Cardiac muscle cell (in vitro differentiated cells and primary cell): ENCODE results near the gene YAP1. TPM values are rescaled to one million over a fixed set of nuclear protein-coding genes. Genes with fewer than 3 reads are reported as not detected.

Experiments used
- DNase-seq, 2 donors: peaks; one replicate each; pipeline versions ENCODE4 v3.0.0 to v3.0.0-alpha.2; 2010 to 2017; ENCODE audit warnings: low read depth in 1 of 2, low spot score in 1 of 2
- H3K27ac ChIP-seq: fragments of 200-600 bp; sonication (generic); 2 replicates; pipeline ENCODE4 v1.5.1; 2016
- H3K27me3 ChIP-seq: fragments of 200-600 bp; sonication (generic); 2 replicates; pipeline ENCODE4 v1.6.0; 2016; ENCODE audit warnings: control low read depth
- H3K36me3 ChIP-seq: fragments of 200-600 bp; sonication (generic); 2 replicates; pipeline ENCODE4 v1.5.1; 2016; ENCODE audit warnings: control low read depth
- H3K4me1 ChIP-seq: fragments of 200-600 bp; sonication (generic); 2 replicates; pipeline ENCODE4 v1.8.1; 2017; ENCODE audit warnings: low read depth, mild to moderate bottlenecking, mixed run types
- H3K4me3 ChIP-seq: fragments of 200-600 bp; sonication (generic); 2 replicates; pipeline ENCODE4 v1.5.1; 2016; ENCODE audit warnings: mild to moderate bottlenecking
- H3K9me3 ChIP-seq: fragments of 200-600 bp; sonication (generic); 2 replicates; pipeline ENCODE4 v1.5.1; 2017; ENCODE audit warnings: low read depth, mild to moderate bottlenecking, control low read depth
- CTCF ChIP-seq: IDR thresholded peaks from 2 replicates; pipeline ENCODE4 v1.5.1; 2012; ENCODE audit warnings: low read depth, mild to moderate bottlenecking, low read length
- polyA plus RNA-seq: library from polyadenylated mRNA; unstranded; fragments of >200 nt; fragmentation: Nextera tagmentation; extraction: Ambion mirVana; gene quantifications from 2 replicates; pipeline ENCODE4 v1.2.1, GENCODE V29; 2016
- total RNA-seq: library from RNA; depleted of rRNA; stranded (reverse); fragments of >200 nt; gene quantifications from 2 replicates; pipeline ENCODE4 v1.2.3, GENCODE V29; 2016

YAP1 gene
- total and polyA plus RNA-seq, 2 experiments from 2014 or later: 40.8 to 277 TPM

GRCh38 chr11:102134597-102134996, 24.4 kb downstream of the YAP1 start:
- H3K27me3 ChIP-seq: no peaks in the 10 kb centered on the region
- H3K27ac ChIP-seq: no peak overlapping the region
- no peak for DNase-seq
- H3K4me1 ChIP-seq: peaks cover 29% of the 10 kb centered on the region
- peaks cover 9% of the 10 kb centered on the region for H3K36me3 ChIP-seq
- no peaks in the 10 kb centered on the region for H3K9me3 ChIP-seq
- TF ChIP-seq CTCF: no peak
- H3K4me3 ChIP-seq: no peak overlapping the region

- Histone ChIP-seq H3K4me1 (peaks cover 34% of the 10 kb centered on the region), H3K9me3 (no peaks in the 10 kb centered on the region), H3K36me3 (peaks cover 9% of the 10 kb centered on the region), H3K4me3 (no peak overlapping the region), H3K27ac (peak overlapping the region; percentile 39), H3K27me3 (no peaks in the 10 kb centered on the region)
- no peak for TF ChIP-seq CTCF
- DNase-seq: no peak
Measured at GRCh38 chr11:102135256-102135655, 25.0 kb downstream of the YAP1 start.

GRCh38 chr11:102138223-102138622, 28.0 kb downstream of the YAP1 start:
- H3K27me3 ChIP-seq: no peaks in the 10 kb centered on the region
- H3K36me3 ChIP-seq: no peaks in the 10 kb centered on the region
- H3K9me3 ChIP-seq: no peaks in the 10 kb centered on the region
- no peak for DNase-seq
- TF ChIP-seq CTCF: no peak
- no peak overlapping the region for H3K4me3 ChIP-seq
- H3K4me1 ChIP-seq: peaks cover 41% of the 10 kb centered on the region
- H3K27ac ChIP-seq: peak overlapping the region; percentile 94

GRCh38 chr11:102138670-102139069, 28.4 kb downstream of the YAP1 start:
- Histone ChIP-seq H3K9me3 (no peaks in the 10 kb centered on the region), H3K27me3 (no peaks in the 10 kb centered on the region), H3K4me3 (no peak overlapping the region), H3K36me3 (no peaks in the 10 kb centered on the region), H3K27ac (peak overlapping the region; percentile 94), H3K4me1 (peaks cover 45% of the 10 kb centered on the region)
- peak in 1 of 2 donors; percentile 84 for DNase-seq
- TF ChIP-seq CTCF: no peak

- no peaks in the 10 kb centered on the region for H3K9me3 ChIP-seq
- DNase-seq: peak; percentile 69 to 78
- no peaks in the 10 kb centered on the region for H3K27me3 ChIP-seq
- H3K36me3 ChIP-seq: no peaks in the 10 kb centered on the region
- H3K27ac ChIP-seq: peak overlapping the region; percentile 94
- no peak overlapping the region for H3K4me3 ChIP-seq
- no peak for TF ChIP-seq CTCF
- H3K4me1 ChIP-seq: peaks cover 47% of the 10 kb centered on the region
Measured at GRCh38 chr11:102139081-102139498, 28.8 kb downstream of the YAP1 start.

- H3K27me3 ChIP-seq: no peaks in the 10 kb centered on the region
- H3K4me3 ChIP-seq: no peak overlapping the region
- peaks cover 79% of the 10 kb centered on the region for H3K4me1 ChIP-seq
- peak overlapping the region; percentile 88 for H3K27ac ChIP-seq
- H3K36me3 ChIP-seq: no peaks in the 10 kb centered on the region
- TF ChIP-seq CTCF: no peak
- peak in 1 of 2 donors; percentile 26 for DNase-seq
- no peaks in the 10 kb centered on the region for H3K9me3 ChIP-seq
Measured at GRCh38 chr11:102142333-102142732, 32.1 kb downstream of the YAP1 start.
